HCT116 (cell line): ENCODE data around the gene DEF6.

Source experiments
- ATF3 ChIP-seq: IDR thresholded peaks from 2 replicates; pipeline ENCODE4 v1.6.1; 2012
- CBX3 ChIP-seq: IDR thresholded peaks from 2 replicates; pipeline ENCODE4 v1.6.1; 2012; ENCODE audit warnings: low read depth
- CEBPB ChIP-seq: IDR thresholded peaks from 2 replicates; pipeline ENCODE4 v1.6.1; 2012; ENCODE audit warnings: low read depth
- CTCF ChIP-seq, 3 experiments: fragments of 200-600 bp in 1 of 3; sonication (generic) in 1 of 3; IDR thresholded peaks in 2 of 3; conservative IDR thresholded peaks in 1 of 3; 2 replicates each; pipeline ENCODE4 v1.5.1; 2012 to 2017; ENCODE audit warnings: low read depth in 2 of 3, low read length in 2 of 3, antibody characterized with exemption in 1 of 3, borderline replicate concordance in 1 of 3, control low read depth in 1 of 3, mild to moderate bottlenecking in 1 of 3, mixed read lengths in 1 of 3, mixed run types in 1 of 3, moderate library complexity in 1 of 3; ENCODE audit not compliant: insufficient read depth in 1 of 3
- EZH2 ChIP-seq: fragments of 200-600 bp; sonication (generic); IDR thresholded peaks from 2 replicates; pipeline ENCODE4 v1.6.1; 2017; ENCODE audit warnings: antibody characterized with exemption, mixed run types
- EZH2phosphoT487 ChIP-seq: fragments of 200-600 bp; IDR thresholded peaks from 2 replicates; pipeline ENCODE4 v1.6.1; 2018; ENCODE audit warnings: antibody characterized with exemption, borderline replicate concordance
- MAX ChIP-seq: IDR thresholded peaks from 2 replicates; pipeline ENCODE4 v1.6.1; 2012
- POLR2A ChIP-seq: IDR thresholded peaks from 2 replicates; pipeline ENCODE4 v1.7.0; 2011; ENCODE audit warnings: borderline replicate concordance; ENCODE audit not compliant: insufficient read depth, insufficient read length; ENCODE audit errors: extremely low read depth
- RAD21 ChIP-seq: IDR thresholded peaks from 2 replicates; pipeline ENCODE4 v1.6.1; 2012; ENCODE audit warnings: low read depth, mild to moderate bottlenecking
- REST ChIP-seq: IDR thresholded peaks from 2 replicates; pipeline ENCODE4 v1.6.1; 2012; ENCODE audit warnings: low read depth
- SIN3A ChIP-seq: IDR thresholded peaks from 2 replicates; pipeline ENCODE4 v1.6.1; 2012; ENCODE audit warnings: low read depth
- YY1 ChIP-seq: IDR thresholded peaks from 2 replicates; pipeline ENCODE4 v1.6.1; 2011; ENCODE audit warnings: low read length, low read depth, moderate library complexity, mild to moderate bottlenecking; ENCODE audit not compliant: insufficient replicate concordance; ENCODE audit errors: extremely low read depth

GRCh38 chr6:35262596-35262995 is 35.0 kb upstream of the DEF6 start:
- TF ChIP-seq CTCF (IDR thresholded peaks at IDR 0.05 in 2 of 3, conservative IDR thresholded peaks at IDR 0.05 in 1 of 3; ENCODE audit: borderline replicate concordance in 1 of 3, insufficient read depth in 1 of 3, low read depth in 2 of 3, low read length in 2 of 3) (no peak), EZH2 (no peak), MAX (no peak), ATF3 (no peak), RAD21 (no peak), YY1 (no peak), REST (no peak), CEBPB (0 out of 2 replicates have a peak, but pooled peaks have one; percentile 22), POLR2A (no peak), CBX3 (no peak), SIN3A (no peak), EZH2phosphoT487 (no peak)
